AG08395 (cell line): Measurements from ENCODE around the gene DTWD2.
"Not testable (repeated sequence)": the region's sequence is repeated elsewhere in the genome, so short reads cannot be mapped to it uniquely, and the experiment has no call there.

Source experiments
- DNase-seq: peaks from one replicate; pipeline ENCODE4 v3.0.0; 2012; ENCODE audit warnings: mixed read lengths, low spot score

Gene DTWD2, protein sequence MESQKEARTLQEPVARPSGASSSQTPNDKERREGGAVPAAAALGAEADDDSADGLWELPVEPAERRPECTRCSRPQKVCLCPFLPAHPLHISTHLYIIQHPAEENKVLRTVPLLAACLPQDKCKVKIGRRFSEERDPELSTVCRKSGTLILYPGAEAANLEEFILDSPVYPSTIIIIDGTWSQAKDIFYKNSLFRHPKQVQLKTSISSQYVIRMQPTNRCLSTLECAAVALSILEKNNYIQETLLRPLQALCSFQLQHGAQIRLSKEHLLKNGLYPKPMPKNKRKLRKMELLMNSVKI

DNA sequence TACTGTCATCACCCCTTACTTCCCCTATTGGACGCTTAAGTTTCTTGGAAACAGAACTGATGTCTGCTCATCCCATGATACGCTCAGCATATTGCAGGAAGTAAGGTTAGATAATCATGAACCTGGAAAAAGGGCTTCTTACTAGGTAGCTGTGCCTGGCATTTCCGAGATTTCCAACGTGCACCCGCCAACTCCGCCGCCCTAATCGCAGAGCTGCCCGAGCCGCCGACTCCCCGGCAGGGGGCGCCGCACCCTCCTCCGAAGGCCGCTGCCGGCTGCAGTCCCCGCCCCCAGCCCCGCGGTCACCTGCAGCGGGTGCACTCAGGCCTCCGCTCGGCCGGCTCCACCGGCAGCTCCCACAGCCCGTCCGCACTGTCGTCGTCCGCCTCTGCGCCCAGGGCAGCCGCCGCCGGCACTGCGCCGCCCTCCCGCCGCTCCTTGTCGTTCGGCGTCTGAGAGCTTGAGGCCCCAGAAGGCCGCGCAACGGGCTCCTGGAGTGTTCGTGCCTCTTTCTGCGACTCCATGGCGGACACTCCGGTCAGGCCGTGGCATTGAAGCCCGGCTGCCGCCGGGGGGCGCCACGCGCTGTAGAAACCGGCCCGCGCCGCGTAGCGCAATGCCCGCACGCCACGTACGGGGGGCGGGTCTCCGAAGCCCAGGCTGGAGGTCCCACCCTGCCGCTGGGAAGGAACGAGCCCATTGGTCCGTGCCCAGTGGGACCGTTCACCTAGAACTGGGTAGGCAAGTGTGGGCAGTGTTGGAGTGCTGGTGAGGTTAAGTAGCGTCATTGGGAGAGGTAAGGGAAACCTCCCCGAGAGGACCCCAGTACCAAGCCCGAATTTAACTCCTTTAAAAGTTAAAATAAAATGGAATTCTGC is at the start of gene DTWD2:
DTWD2 (minus strand) TSS at position 560 of the 878 bp plus-strand sequence; CDS start at position 524, 36 bp downstream.
- peak; percentile 95 for DNase-seq

DNA sequence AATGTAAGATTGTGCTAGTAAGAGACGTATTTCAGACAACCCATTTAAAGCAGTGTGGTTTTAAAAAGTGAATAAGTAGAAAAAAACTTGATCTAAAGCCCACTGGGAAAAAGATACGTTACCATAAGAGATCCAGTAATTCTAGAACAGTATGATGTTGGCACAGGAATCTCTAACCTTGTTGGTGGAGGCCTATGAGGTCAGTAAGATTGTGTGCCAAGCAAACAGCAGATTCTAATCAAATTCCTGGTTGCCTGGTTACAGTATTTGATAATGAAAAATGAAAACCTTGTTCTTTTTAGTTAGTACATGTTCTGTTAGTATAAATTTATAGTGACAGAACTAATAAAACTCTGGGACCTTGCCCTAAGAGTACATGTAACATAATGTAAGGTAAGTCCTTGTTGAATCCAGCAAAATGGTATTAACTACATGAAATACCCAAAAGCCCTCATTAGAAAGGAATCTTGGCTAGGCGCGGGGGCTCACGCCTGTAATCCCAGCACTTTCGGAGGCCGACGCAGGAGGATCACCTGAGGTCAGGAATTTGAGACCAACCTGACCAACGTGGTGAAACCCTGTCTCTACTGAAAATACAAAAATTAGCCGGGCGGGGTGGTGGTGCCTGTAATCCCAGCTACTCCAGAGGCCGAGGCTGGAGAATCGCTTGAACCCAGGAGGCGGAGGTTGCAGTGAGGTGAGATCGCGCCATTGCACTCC is 49.3 kb upstream of the DTWD2 start:
- peak; percentile 4 for DNase-seq

DNA sequence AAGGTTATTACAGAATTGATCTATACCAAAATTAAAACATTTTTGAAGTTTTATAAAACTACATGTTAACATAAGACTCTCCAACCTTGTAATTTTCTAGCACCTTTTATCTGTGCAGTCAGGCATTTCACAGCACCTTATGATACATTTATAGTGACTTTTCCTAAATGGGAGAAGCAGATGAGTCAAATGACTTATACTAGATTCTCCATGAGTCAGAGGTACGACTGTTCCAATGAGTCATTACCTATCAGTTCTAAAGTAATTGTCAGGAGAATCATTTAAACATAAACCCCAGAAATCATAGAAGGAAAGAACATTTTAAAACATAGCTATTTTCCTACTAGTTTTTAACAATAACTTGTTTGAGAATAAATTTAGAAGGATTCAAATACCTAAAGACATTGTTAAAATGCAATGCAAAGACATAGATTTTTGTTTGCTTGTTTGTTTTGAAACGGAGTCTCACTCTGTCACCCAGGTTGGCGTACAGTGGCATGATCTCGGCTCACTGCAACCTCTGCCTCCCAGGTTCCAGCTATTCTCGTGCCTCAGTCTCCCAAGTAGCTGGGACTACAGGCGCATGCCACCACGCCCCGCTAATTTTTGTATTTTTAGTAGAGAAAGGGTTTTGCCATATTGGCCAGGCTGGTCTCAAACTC is 47.9 kb upstream of the DTWD2 start:
- peak; percentile 71 for DNase-seq

DNA sequence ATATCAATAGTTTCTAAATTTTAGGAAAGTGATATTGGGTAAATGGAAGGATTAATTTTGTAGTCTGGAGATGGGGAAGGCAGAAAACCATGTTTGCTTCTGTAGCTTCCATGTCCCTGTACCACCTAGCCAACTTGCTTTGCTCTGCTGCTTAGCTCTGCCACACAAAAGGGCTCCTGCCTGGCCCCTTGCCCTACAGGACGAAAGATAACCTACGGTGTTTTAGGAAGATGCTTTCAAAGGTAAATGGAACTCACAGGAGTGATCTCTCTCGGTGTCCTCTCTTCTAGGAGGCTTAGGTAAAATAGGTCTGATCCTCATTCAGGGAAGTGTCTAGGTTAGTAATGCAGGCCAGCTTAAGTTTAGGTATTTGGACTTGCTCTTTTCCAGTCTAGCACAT is 44.8 kb upstream of the DTWD2 start:
- no peak for DNase-seq

DNA sequence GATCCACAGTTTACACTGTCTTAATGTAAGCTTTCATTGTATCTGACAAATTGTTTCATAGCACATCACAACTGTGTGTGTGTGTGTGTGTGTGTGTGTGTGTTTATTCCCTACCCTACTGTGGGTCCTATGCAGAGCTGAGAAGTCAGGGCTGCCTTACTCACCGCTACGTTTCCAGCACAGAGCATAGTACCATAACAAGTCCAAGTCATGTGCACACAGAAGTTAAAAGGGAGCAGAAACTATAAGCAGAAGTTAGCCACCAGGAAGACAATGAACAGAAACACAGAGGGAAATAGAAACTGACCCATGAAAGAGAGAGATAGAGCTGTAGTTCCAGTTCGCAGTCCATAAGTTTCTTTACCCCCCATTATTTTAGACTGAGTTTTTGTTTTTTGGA is 44.3 kb upstream of the DTWD2 start:
- DNase-seq: no peak

DNA sequence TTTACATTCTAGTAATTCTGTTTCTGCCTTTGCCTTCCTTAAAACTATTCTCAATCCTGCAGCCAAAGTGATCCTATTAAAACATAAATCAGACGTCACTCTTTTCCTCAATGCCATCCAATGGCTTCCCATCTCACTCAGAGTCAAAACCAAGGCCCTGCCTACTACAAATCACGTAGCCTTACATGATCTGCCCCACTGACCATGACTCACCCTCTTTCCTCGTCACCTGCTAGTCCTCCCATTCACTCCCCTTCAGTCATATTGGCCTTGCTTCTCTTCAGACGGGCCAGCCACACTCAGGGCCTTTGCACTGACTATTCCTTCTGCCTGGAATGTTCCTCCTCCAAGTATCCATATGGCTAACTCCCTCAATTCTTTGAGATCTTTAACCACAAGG is 43.6 kb upstream of the DTWD2 start:
- DNase-seq: no peak

DNA sequence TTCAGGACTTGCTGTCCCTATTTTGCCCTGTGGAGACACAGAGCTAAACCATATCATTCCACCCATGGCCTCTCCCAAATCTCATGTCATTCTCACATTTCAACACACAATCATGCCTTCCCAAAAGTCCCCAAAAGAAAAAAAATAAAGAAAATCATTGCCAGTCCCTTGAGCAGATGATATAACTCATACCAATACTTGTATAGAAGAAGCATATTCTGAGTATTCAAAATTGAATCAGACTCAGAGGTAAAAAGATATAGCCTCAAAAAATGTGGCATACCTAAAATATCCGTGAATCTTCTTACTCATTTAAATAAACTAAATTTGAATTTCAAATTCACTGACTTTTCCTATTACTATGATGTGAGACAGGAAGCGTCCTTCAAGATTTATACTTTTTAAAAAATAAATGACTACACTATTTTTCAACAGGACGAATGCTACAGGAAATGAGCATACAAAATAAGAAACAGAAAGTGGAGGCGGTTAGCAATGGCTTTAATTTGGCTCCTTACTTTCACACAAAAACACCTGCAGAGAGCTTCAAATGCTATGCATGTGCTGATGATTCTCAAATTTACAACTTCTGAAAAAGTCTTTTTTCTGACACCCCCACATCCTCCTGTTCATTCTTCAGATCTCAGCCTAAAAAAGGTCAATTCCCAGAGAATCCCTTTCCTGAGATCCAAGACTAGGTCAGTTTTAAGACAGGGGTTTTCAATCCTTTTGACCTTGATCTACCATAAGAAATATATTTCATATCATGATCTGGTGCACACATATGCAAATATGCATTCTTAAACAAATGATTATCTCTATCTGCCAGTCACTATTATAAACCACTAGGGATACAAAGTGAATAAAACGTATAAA is 42.9 kb upstream of the DTWD2 start:
- no peak for DNase-seq

DNA sequence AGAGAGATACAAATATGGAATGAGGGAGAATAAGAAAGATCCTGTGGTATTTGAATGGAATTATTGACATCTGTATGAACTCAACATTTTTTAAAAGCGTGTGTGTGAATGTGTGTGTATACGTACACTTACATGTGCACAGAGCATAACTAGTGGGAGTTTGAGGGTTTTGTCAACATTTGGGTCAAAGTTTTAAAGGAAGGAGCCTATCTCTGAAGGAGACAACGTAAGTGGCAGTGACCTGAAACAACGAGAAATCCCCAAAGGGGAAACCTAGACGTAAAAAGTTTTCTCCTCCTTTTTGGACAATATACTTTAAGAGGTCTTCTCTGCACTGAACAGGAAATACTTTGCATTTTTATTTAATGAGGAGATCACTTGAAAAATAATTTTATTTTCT is 40.2 kb upstream of the DTWD2 start:
- DNase-seq: no peak

DNA sequence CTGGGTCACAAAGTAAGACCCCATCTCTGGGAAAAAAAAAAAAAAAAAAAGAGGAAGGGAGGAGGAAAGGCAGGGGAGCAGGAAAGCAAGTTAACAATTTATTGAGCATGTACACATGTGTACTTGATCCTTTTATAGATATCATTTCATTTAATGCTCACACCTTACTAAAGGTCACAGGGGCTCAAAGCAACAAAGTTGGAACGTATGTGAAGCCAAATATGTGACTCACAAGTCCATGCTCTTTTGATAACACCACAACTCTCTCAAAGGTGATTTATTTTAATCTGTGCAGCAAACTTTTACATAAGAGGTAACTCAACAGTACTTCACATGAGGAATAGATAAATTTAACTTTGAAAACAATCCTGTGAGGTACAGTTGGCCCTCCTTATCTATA is 34.4 kb upstream of the DTWD2 start:
- no peak for DNase-seq

DNA sequence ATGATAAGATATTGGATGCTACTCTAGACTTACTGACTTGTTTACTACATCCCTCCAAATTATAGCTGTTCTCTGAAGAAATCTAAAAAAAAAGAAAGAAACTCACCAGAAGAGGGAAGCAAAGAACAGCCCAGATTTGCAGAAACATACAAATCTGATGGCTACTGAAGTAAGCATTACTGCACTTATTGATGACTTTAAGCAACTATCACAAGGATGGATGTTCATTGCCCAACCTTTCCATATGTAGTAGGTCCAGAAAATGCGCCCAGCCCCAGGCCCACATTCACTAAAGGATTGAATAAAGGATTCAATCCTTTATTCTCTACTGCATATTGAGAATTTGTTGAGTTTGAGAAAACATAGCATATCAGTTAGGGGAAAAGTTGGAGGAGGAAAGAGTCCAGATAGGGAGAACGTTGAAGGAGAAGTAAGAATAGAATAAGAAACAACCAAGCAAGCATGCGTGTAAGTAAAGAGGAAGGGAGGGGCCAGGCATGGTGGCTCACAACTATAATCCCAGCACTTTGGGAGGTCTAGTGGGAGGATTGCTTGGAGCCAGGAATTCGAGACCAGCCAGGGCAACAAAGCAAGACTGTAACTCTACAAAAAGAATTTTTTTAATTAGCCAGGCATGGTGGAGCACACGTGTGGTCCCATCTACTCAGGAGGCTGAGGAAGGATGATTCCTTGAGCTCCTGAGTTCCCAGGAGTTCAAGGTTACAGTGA is 33.8 kb upstream of the DTWD2 start:
- DNase-seq: peak; percentile 58

DNA sequence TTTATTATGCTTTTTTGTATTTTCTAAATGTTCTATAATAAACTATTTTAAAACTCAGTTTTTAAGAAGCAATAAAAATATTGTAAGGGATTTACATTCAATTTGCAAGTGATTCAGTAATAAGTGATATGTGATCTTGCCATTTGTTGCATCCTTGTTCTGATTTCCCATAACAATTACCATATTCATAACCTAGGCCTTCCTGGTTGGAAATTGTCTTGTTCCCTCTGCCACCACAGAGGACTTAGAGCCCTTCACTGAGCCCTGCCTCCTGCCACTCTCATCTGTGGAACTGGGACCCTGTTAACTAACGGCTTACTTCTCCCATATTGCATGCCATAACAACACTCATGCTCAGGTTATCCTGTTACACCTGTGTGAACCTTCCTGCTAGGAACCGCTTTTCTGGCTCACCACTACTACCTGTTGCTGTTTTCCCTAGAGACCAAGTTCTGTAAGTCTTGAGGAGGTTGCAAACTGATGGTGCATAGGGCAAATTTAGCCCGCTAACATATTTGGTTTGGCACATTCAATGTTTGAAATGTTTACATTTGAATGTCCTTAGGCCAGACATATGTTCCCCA is 32.9 kb upstream of the DTWD2 start:
- DNase-seq: no peak

DNA sequence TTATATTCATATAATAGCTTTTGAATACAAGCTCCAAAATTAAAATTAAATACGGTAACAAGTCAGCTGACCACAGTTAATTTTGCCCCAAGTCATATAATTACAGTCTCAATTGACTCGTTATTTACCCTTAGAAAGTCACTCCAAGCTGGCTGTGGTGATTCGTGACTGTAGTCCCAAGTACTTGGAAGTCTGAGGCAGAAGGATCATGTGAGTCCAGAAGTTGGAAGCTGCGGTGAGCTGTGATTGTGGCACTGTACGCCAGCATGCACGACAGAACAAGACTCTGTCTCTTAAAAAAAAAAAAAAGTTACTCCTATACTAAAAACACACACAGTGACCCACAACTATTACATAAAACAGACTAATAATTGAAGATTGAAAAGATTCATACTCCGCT is 31.6 kb upstream of the DTWD2 start:
- DNase-seq: no peak

DNA sequence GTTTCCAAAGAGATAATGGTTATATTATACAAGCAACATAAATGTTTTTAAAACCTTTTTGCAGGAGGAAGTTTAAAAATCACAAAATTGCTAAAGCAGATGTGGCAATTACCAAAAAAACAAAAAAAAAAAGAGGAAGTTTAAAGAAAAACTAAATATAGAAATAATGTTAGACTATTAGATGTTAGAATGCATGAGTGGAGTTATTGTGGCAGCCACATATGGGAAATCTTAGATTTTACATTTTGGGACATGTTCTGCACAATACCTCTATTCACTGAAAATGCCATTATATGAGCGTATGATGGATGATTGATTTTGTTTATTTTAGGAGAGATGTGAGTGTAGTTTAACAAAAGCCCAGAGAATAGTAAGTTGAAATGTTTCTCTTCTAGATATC is 31.2 kb upstream of the DTWD2 start:
- no peak for DNase-seq

DNA sequence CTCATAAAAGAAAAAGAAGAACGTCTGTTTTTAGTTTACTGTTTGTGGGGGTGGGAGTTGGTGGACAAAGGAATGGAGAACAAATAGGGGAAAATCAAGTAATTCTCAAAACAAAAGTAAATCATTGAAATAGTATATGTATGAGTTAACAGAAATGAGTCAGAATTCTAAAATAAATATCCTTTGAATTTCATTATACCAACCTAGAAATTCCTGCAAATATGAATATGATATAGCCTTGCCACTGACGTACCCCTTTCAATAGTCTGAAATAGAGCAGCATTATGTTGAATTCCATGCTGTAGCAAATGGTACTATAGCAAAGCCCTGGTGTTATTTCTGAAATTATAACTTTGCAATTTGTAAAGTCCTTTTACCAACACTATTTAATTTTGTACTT is 29.6 kb upstream of the DTWD2 start:
- DNase-seq: no peak

DNA sequence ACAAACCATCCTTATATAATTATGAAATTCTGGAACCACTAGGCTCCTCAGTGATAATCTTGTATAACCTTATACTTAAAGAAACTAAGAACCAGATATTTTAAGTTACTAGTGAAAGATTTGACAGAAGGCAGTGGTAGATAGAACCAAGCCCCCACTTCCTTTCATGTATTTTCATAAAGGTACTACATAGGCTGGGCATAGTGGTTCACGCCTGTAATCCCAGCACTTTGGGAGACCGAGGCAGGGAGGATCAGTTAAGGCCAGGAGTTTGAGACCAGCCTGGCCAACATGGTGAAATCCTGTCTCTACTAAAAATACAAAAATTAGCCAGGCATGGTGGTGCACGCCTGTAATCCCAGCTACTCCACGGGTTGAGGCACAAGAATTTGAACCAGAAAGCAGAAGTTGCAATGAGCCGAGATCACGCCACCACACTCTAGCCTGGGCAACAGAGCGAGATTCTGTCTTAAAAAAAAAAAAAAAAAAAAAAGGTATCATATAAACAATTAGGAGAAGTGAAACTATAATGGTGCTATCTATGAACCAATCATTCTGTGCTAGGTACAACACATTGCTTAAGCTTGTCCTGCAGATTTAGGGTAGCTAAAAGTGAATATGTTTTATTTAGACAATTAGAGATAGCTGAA is 27.9 kb upstream of the DTWD2 start:
- no peak for DNase-seq

DNA sequence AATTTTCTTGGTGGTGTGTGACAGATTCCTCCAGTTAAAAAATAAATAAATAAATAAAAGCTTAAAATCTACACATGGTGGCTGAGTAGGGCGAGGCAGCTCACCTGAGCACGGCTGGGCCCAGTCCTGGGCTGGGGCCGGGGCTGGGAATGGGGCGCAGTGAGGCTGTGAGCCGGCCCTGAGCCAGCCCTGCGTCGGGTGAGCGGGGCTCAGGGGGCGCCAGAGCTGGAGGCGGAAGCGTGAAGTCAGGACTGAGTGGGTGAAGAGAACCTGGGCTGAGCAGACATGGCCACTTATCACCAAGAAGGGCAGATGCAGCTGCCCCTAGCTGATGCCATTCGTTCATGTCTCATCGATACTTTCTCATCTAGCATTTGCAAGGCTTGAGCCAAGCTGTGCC is 22.8 kb upstream of the DTWD2 start:
- no peak for DNase-seq

DNA sequence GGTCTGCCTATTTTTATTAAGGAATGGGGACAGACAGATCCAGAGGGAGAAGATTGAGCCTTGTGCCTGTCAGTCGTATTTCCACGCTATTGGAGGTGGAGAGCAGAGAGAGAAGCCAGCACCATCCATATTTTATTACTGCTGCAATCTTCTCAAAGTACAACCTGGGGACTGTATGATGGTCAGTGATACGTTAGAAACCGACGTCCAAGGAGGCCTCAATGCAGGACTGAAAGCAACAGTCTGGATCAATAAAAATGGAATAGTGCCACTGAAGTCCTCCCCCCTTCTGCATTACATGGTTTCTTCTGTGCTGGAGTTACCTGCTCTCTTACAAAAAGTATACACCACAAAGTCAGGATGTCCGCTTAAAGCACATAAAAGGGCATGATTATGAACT is 21.9 kb upstream of the DTWD2 start:
- no peak for DNase-seq

DNA sequence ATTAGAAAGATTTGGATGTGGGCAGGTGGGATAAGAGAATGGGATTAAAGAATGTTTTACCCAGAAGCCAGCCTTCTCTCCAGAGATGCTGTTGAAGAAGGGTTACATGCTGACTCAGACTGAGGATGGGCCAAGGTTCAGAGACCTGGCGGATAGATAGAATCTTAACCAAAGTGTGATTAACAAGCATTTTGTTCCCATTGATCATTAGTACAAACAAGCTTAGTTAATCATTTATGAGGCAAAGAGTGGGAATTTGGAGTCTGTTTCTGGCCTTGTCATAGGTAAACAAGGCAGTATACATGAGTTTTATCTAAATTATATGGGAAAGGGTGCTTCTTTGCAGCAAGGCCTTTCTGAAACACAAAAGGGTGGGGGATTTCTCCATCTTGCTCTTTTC is 20.8 kb upstream of the DTWD2 start:
- no peak for DNase-seq

DNA sequence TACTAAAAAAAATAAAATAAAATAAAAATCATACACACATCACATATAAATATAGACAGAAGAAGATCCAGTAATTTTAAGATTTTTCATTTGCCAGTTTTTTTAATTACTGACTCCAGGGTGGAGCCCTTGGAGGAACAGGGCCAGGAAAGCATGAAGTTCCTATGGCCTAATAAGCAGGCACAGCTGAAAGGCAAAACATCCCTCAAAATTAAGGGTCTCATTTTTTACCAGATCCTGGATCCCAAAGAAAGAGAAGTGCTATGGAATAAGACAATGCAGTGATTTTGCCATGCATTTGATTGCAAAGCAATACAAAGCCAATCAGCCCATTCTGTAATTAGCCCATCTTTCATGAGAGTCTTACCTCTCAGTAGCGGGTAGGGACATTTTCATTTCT is 11.3 kb upstream of the DTWD2 start:
- DNase-seq: no peak

DNA sequence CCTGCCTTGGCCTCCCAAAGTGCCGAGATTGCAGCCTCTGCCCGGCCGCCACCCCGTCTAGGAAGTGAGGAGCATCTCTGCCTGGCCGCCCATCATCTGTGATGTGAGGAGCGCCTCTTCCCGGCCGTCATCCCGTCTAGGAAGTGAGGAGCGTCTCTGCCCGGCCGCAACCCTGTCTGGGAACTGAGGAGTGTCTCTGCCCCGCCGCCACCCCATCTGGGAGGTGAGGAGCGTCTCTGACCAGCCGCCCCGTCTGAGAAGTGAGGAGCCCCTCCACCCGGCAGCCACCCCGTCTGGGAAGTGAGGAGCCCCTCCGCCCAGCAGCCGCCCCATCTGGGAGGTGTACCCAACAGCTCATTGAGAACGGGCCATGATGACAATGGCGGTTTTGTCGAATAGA is 10.5 kb upstream of the DTWD2 start:
- DNase-seq: not testable (repeated sequence)
